ENCODE measurements around the gene EFNA5.

- TF ChIP-seq CTCF (IDR thresholded peaks at IDR 0.05; ENCODE audit: low read length) (no peak), EZH2 (IDR thresholded peaks at IDR 0.05; ENCODE audit: borderline replicate concordance, low read length) (no peak)
Measured at GRCh38 chr5:107359033-107359915, 311.5 kb downstream of the EFNA5 start.

Measured in OCI-LY1 (cell line).